M059J (cell line): ENCODE results near the gene TUBG1. TPM values are rescaled to one million over a fixed set of nuclear protein-coding genes. Genes with fewer than 3 reads are reported as not detected.
A peak's percentile ranks its signal among the peaks of the same experiment; 100 is the strongest.
"Not testable (repeated sequence)": the region's sequence is repeated elsewhere in the genome, so short reads cannot be mapped to it uniquely, and the experiment has no call there.

Source experiments
- DNase-seq: peaks from one replicate; pipeline ENCODE4 v3.0.0-alpha.2; 2012; ENCODE audit warnings: low read depth
- total RNA-seq: library from RNA; depleted of rRNA; stranded (reverse); fragments of >200 nt; shearing (Covaris generic); gene quantifications from 2 replicates; pipeline ENCODE4 v1.2.3, GENCODE V29; 2014

Gene TUBG1
- total RNA-seq, 1 experiment from 2014 or later: 168 TPM

- DNase-seq: no peak
Observed at GRCh38 chr17:42623271-42623670, 13.8 kb downstream of the TUBG1 start.

- peak; percentile 74 for DNase-seq
Observed at GRCh38 chr17:42623732-42624596, 14.5 kb downstream of the TUBG1 start.

DNA sequence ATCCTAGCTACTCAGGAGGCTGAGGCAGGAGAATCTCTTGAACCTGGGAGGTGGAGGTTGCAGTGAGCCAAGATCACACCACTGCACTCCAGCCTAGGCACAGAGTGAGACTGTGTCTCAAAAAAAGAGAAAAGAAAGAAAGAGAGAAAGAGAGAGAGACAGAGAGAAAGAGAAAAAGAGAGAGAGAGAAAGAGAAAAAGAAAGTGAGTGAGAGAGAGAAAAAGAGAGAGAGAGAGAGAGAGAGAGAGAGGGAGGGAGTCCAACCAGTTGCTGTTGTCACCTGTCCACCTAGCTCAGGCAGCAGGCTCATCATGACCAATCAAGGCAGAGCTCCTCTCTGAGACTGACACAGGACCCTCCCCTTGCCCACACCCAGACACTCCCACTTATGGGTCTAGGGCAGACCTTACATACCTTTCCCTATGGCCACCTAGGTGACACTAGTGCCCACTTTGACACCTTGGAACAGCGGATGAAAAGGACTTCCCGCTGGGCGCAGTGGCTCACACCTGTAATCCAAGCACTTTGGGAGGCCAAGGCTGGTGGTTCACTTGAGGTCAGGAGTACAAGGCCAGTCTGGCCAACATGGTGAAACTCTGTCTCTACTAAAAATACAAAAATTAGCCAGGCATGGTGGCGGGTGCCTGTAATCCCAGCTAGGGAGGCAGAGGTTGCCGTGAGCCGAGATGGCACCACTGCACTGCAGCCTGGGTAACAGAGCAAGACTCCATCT, 17.7 kb downstream of the TUBG1 start:
- DNase-seq: not testable (repeated sequence)

- DNase-seq: no peak
Observed at GRCh38 chr17:42629411-42630009, 20.0 kb downstream of the TUBG1 start.

DNA sequence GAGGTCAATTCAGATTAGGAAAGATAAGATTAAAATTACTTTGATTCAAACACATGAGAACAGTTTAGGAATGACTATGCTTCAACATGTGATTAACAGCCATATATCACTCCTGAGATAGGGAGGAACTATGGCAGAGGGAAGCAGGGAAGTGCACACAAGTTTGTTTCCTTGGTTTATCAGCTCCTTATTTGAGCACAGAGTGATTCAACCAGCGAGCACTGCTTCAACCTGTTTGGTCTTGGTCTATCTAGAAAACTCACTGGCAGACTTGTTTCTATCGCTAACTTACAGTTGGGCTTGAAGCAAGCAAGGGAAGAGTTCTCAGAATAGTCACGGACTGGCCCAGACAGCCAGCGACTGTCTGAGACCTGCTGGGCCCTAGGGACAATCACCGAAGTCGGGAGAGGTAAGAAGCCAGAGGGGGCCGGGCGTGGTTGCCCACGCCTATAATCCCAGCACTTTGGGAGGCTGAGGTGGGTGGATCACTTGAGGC, 23.5 kb downstream of the TUBG1 start:
- no peak for DNase-seq

DNA sequence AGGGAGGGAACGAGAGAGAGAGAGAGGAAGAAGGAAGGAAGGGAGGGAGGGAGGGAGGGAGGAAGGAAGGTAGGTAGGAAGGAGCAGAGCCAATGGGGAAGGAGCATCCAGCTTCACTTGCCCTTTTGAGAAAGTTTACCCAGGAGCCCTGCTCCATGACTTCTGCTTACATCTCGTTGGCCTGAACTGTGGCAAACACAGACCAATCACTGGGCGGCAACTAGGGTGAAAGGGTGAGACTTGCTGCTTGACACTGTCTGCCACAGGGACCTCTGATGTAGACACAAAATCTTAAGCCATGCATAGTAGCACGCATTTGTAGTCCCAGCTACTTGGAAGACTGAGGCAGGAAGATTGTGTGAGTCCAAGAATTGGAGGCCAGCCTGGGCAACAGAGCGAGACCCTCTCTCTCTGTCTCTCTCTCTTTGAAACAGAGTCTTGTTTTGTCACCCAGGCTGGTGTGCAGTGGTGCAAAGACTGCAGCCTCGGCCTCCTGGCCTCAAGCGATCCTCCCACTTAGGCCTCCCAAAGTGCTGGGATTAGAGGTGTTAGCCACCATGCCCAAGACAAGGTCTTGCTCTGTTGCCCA, 30.1 kb downstream of the TUBG1 start:
- no peak for DNase-seq

DNA sequence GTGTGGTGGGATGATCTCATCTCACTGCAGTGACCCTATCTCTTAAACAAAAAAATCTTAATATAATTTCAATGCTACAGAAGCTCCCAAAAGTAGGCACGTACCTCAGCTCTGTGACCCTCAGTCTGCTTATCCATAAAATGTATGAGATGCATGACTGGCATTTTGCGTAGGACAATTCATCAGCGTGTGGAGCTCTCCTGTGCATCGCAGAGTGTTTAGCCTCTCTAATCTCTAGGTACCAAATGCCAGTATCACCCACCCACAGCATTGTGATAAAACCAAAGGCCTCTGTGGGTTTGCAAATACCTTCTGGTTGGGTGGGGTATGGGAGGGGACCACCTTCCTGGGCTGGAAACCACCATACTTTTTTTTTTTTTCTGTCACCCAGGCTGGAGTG, 30.6 kb downstream of the TUBG1 start:
- no peak for DNase-seq

DNA sequence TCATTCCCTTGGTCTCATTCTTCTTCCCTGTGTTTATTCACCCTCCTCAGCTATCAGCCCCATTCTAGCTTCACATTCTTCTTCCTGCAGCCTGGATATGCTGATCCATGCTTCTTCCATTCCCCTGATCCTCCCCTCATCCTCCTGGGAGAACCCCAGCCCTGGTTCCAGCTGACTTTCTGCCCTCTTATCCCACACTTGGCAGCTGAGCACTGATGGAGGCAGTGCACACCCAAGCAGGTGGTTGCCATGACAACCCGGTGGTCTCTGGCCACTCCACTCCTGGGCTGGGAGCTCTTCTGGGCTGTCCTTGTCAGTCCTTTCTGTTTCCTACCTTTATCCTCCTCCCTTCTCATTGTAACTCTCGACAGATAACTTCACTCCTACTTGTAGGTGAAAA, 32.9 kb downstream of the TUBG1 start:
- DNase-seq: no peak

DNA sequence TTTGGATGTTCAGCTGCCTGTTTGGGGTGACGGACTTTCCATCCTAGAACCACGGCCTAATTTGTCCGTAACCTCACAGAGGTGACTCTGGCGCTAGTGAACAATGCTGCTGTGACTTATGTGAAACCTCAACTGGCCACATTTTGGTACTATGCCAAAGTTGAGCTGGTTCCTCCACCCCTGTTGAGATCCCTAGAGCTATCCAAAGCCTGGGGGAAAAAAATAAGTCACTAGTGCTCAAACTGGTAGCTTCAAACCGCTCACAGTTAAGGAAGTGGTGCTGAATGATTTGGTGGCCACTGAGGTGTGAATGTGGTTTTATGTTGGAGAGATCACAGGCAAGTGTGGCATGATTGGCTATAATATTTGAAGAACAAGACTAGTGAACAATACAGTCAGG, 38.3 kb downstream of the TUBG1 start:
- DNase-seq: peak; percentile 53

DNA sequence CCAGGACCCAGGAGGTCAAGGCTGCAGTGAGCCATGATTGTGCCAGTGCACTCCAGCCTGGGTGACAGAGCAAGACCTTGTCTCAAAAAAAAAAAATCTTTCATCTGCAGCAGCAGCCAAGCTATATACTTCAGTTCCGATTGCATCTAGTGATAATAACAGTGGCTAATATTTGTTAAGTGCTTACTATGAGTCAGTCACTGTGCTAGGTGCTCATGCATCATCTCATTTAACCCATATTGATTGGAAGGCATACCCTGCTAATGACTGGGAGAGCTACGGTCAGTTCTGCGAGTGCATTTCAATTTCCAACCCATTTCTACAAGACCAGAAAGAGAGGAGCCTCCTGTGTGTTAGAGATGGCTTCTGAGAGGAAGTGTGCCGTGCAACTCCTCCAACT, 41.9 kb downstream of the TUBG1 start:
- no peak for DNase-seq

- peak; percentile 66 for DNase-seq
Observed at GRCh38 chr17:42653179-42654124, 44.0 kb downstream of the TUBG1 start.

GRCh38 chr17:42655528-42655927, 46.0 kb downstream of the TUBG1 start:
- DNase-seq: peak; percentile 90

DNA sequence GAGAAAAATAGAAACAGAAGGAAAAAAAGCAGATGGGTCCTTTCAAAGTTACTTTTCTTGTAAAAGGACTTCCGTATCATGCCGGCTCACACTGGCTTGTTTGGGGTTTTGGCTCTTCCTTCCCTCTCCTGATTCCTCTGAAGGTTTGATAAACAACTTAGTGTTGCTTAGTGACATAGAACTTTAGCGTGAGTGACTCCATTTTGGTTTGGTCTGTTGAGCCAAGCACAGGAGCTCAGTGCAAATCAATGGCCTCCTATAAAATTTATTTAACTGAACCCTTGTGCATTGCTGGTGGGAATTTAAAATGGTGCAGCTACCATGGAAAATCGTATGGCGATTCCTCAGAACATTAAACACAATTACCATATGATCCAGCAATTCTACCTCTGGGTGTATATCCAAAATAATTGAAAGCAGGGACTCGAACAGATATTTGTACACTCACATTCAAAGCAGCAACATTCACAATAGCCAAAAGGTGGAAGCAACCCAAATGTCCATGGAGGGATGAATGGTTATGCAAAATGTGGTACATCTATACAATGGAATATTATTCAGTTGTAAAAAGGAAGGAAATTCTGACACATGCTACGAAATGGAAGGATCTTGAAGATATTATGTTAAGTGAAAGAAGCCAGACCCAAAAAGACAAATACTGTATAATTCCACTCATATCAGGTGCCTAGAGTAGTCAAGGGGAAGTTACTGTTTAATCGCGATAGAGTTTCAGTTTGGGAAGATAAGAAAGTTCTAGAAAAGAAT, 48.5 kb downstream of the TUBG1 start:
- no peak for DNase-seq

DNA sequence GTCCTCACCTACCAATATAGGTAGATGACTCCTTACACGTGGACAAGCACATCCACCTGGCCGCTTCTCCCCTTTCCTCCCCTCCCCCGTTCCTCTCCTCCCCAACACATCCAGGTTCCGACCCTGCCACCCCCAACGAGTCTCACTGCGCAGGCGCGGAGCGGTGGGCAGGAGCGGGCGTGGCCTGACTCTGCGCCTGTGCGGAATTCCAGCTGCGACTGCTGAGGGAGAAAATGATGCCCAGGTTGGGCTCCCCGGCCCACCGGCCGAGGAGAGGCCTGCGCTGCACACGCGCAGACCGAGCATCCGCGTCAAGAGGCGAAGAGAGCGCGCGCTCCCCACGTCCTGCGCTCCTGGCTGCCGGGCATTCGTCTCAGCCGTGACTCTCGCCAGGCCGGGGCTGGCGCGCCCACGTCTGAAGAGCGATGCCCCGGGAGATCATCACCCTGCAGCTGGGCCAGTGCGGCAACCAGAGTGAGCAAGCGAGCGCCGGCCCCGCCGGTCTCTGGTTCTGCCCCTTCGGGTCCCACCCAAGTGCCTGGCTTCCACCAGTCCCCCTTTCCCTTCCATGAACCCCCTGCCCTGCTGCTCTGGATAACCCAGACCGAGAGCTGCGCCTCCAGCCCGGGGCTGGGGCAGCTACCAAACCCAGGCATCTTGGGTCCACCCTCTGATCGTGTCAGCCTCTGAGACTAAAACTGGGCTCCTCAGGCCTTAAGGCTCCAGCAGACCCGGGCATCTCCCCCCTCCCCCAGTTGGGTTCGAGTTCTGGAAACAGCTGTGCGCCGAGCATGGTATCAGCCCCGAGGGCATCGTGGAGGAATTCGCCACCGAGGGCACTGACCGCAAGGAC, 49.8 kb downstream of the TUBG1 start, which contains the start of gene TUBG2:
TSS of gene TUBG2 (plus strand) at position 206 of the 853 bp plus-strand sequence. CDS start at position 426, 220 bp downstream.
- peak; percentile 87 for DNase-seq

GRCh38 chr17:42659932-42660274, 50.4 kb downstream of the TUBG1 start:
- not testable (repeated sequence) for DNase-seq

GRCh38 chr17:42660692-42661345, 51.3 kb downstream of the TUBG1 start:
- DNase-seq: peak; percentile 91
